Stimulated activated CD8-positive, alpha-beta memory T cell treated with anti-CD3 and anti-CD28 coated beads, Interleukin-15, amount 100 ng/mL, for 48 hours (primary cell): ENCODE data around the gene MOK.

Experiments used
- DNase-seq, 2 donors: peaks; one replicate each; pipeline ENCODE4 v3.0.0-alpha.2; 2020; ENCODE audit warnings: low read depth in 2 of 2

Gene MOK

GRCh38 chr14:102283631-102284129 is 21.3 kb downstream of the MOK start:
- DNase-seq = no peak

GRCh38 chr14:102282751-102283465 is 22.1 kb downstream of the MOK start:
- no peak for DNase-seq

DNA sequence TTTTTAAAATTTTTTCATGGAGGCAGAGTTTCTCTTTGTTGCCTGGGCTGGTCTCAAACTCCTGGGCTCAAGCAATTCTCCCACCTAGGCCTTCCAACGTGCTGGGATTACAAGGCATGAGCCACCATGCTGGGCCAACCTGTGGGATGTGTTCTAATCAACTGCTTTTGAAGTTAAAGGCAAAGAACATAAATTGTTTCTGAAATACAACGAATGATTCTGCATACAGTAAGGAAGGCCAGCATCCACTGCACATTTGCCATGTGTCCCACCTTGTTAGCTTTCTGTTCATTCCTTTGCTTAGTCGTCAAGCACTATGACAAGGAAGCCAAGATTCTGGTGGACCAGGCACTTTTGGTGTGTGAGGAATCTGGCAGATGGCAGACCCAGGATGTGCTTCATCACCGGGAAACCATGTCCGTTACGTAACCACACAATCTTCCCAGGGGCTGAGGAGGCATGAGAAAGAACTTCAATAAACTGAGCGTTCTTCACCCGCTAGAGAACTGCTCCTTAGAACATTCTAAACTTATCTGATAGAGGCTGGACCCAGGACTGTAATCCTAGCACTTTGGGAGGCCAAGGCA is 24.5 kb downstream of the MOK start:
- DNase-seq = no peak

- no peak for DNase-seq
Observed at GRCh38 chr14:102279688-102280348, 25.1 kb downstream of the MOK start.

- DNase-seq = no peak
Observed at GRCh38 chr14:102279282-102279681, 25.7 kb downstream of the MOK start.

DNA sequence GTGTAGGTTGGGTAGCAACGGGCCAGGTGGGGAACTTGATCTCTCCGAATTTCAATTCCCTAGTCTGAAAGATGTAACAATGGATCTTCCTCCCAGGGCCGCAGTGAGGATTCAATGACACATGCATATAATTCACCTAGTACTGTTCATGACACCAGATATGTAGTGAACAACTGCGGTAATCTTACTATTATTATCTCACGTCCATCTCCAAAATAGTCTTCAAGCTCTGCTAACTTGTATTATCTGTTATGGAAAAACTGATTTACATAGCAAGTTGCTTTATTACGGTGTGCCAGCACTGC is 26.4 kb downstream of the MOK start:
- no peak for DNase-seq

DNA sequence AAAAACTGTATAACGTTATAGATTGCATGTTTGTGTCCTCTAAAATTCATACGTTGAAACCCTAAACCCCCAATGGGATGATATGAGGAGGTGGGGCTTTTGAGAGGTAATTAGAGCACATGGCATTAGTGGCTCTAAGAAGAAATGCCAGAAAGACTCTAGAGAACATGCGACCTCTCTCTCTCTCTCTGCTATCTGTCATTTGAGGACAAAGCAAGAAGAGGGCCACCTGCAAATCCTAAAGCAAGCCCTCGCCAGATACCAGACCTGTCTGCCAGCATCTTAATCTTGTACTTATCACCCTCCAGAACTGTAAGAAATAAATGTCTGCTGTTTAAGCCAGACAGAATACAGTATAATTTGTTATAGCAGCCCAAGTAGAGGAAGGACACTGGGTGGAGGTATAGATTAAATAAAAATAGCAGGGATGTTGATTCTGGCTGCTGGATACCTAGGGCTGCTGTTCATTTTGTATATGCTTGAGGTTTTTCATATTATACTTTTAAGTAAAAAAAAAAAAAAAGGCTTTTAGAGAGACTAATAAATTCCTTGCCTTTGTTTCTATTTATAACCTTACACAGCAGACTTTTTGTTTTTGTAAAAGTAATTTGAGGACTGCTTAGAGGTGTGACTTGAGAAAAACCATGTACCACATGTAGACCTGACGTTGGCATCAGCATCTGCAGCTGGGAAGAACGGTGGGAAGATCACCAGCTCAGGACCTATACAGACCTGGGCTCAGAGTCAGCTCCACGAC is 26.9 kb downstream of the MOK start:
- DNase-seq = no peak

DNA sequence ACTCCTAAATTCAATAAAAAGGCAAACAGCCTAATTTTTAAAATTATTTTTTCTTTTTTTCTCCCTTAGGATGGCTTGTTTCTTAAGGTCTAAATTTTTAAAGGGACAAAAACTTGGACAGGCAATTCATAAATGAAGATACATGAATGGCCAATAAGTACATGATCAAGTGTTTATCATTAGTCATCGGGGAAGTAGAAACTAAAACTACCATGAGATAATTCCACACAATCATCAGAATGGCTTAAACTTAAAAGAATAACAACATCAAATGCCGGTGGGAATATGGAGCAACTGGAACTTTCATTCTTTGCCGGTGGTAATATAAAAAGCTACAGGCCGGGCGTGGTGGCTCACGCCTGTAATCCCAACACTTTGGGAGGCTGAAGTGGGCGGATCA is 29.1 kb downstream of the MOK start:
- DNase-seq = no peak

- DNase-seq = no peak
Observed at GRCh38 chr14:102272392-102272791, 32.6 kb downstream of the MOK start.

DNA sequence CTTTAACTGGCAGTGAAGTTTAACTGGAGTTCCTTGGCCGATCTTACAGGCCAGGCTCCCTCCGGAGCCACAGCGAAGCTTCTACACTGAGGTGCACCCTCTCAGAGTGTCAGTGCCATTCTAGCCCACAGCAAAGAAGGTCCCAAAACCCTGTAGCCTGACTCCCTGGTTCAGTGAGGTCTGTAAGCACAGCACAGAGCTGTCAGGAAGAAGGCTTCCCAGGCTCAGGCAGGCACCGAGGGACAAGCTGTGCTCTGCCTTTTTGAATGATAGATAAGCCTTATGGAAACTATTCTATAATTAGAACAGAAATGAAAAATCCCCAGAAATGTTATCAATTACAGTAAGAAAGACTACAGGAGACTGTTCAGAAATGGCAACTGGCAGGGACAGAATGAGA is 40.2 kb downstream of the MOK start:
- no peak for DNase-seq

DNA sequence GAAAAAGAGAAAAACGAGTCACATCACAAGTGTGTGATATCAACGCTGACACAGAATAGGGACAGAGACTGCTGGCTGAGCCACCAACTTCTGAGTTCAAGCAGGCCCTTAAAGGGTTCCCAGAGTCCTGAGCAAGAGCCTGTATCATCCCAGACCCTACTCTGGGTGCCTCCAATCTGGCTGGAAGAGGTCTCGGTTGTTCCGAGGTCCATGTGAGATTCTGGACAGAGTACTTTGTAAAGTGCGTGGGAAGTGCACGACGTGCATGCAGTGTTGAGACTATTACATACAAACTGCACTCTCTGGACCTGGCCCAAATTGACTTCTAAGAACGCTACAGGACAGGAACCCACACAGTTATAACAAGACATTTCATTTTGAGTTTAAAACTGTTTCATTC is 40.6 kb downstream of the MOK start:
- no peak for DNase-seq

DNA sequence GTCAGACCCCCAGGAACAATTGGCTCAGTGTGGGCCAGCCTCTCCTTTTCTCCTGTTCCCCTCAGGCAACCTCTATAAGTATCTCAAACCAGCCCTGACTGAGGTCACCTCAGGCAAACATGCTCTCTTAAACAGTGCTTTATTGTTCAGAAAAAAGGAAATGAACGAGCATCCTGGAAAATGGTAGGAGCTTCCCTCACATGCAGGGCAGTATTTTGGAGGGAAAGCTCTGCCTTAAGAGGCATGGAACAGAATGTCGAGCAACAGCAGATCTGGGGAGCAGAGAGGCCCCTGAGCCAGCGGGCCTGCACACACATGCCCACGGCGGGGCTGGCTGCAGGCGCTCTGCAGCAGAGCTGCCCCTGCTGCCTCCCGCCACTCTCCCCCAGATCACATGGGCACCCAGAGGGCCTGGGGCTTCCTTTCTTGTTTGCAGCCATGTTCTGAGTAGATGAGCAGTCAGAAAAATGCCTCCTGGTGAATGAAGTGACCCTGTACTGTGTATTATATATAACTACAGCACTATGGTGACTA is 42.0 kb downstream of the MOK start:
- no peak for DNase-seq

DNA sequence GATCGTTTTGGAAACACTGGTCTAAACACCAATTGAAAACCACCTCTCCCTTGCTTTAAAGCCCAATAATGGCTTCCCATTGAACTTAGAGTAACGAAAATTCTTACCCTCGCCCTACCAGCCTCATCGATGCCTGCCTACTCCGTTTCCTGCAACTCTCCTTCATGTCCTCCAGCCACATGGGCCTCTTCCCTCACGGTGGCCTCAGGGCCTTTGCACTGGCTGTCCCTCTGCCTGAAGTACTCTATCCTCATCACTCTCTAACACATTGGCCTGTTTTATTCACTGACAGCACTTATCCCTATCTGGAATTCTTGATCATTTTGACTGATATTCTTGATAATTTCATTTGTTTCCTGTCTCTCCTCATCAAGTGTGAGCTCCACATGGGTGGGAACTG is 46.8 kb downstream of the MOK start:
- DNase-seq = no peak

GRCh38 chr14:102256716-102257115 is 48.2 kb downstream of the MOK start:
- DNase-seq = no peak

- DNase-seq = no peak
Observed at GRCh38 chr14:102255401-102256190, 49.4 kb downstream of the MOK start.

DNA sequence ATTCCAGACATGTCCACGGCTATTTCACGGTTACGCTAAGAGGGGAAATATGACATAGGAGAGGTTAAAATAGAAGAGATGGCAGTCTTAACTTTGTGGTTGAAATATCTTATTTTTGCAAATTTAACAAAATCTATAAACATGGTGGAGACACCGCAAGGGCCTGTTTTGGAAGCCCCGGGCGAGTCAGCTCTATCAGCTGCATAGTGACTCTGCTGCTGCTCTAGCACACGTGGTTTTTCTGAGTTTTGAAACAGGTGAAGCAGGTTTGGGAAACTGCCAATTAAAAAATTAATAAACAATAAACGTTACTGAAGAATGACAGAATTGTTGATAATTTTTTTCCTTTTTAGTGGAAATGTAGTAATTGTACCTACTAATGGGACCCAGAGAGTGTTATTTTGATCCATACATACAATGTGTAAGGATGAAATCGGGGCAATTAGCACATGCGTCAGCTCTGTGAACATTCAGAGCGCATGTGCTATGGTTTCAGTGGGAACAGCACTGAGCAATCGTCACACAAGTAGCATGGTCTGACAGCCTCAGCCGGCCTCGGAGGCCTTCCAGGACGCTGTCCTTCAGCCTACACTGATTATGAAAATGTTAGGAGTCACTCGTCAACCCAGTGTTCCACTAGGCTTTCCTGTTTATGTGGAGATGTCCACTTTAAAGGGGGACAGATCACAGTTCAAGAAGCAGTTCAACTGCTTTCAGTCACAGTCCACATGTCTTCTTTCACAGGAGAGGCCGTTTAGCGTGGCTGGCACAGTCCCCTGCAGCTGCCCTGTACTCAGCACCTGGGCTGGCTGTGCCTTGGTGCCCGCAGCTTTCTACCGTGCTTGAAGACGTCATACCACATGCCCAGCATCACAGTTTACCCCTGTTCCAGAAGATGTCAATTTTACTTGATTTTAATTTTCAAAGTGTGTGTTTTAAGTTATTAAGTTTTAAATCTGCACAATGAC is 51.8 kb downstream of the MOK start:
- DNase-seq = no peak

DNA sequence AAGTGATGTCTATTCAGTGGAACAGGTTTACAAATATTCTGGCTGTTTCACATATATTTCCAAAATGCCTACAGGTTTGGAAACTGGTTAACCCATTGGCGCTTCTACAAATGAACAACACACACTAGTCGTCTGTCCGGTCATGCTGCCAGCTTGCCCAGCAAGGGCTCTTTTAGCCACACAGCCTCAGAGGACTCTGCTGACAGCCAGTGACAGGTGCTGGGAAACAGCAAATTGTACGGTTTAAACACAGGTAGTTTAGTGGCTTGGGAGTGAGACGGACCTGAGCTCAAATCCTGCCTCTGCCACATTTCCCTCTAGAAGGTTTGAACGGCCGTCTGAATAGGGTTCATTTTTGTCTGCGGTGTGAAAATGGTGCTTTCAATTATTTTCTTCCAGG is 53.8 kb downstream of the MOK start:
- no peak for DNase-seq

DNA sequence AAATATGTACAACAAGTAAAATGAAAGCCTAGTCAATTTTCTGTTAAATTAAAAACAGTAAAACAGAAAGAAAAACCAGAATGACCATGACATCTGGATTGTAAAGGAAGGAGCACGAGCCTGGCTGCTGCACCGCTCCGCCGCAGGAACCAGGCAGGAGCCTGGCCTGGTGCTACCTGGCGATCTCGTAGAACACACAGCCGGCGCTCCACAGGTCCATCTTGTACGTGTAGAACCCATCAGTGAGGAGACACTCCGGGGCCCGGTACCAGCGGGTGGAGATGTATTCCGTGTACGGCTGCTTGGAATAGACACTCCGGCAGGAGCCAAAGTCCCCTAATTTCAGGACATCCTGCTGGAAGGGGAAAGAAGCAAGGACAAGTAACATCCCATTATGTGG is 54.3 kb downstream of the MOK start:
- DNase-seq = no peak

GRCh38 chr14:102249981-102250380 is 55.0 kb downstream of the MOK start:
- DNase-seq = no peak

GRCh38 chr14:102249041-102249440 is 55.9 kb downstream of the MOK start:
- no peak for DNase-seq
